NCI-H524 (cell line): ENCODE results near the gene NOS2.
"Not testable (repeated sequence)": the region's sequence is repeated elsewhere in the genome, so short reads cannot be mapped to it uniquely, and the experiment has no call there.

Experiments used
- DNase-seq, 2 experiments: peaks; one replicate each; lab custom pipeline; 2025; lab: John Stamatoyannopoulos, UW

The NOS2 gene

GRCh38 chr17:27755706-27756466, 44.4 kb downstream of the NOS2 start:
- no peak for DNase-seq

DNA sequence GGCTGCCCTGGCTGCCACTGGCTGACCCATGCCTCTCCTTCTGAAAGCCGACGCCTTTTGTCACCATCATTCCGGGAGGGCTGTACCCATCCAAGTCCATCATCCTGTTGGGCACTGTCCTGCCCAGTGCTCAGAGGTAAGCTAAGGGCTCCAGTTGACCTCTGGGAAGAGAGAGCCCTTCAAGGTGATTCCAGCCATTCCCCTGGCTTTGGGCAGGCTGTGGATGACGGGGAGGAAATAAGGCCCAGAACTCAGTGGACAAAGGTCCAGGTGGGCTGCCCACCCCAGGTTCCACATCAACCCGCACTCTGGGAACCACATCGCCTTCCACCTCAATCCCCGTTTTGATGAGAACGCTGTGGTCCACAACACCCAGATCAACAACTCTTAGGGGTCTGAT, 45.8 kb downstream of the NOS2 start:
- no peak for DNase-seq

GRCh38 chr17:27753726-27754125, 46.6 kb downstream of the NOS2 start:
- not testable (repeated sequence) for DNase-seq

DNA sequence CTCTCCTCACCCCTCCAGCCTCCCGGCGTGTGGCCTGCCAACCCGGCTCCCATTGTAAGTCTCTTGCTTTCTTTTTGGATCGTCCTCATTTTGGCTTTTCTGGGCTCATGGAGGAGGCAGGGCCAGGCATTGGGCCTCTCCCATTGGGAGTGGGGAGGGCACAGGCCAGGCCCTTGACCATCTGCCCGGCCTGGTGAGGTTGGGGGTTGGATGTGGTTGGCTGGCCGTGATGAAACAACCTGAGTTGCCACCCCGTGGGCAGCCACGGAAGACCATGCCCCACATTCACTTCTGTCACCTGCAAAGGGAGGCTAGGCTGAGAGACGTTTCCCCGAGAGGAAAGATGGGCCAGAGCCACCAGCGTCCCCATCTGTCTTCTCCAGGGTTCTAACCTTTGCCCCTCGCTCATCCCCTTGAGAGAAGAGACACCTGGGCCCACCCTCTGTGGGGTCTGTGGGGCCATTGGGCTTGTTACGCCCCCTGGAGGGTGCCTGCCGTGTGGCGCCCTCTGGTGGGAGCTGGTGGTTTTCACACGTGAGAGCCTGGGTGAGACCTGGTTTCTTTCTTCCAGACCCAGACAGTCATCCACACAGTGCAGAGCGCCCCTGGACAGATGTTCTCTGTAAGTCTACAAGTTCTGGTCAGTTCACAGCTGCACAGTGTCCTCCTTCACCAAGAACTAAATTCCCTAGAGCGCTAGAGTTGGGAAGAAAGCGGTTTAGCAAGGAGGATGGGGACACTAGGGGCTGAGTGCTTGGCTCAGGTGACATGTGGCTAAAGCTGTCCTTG, 47.3 kb downstream of the NOS2 start:
- DNase-seq = not testable (repeated sequence)

DNA sequence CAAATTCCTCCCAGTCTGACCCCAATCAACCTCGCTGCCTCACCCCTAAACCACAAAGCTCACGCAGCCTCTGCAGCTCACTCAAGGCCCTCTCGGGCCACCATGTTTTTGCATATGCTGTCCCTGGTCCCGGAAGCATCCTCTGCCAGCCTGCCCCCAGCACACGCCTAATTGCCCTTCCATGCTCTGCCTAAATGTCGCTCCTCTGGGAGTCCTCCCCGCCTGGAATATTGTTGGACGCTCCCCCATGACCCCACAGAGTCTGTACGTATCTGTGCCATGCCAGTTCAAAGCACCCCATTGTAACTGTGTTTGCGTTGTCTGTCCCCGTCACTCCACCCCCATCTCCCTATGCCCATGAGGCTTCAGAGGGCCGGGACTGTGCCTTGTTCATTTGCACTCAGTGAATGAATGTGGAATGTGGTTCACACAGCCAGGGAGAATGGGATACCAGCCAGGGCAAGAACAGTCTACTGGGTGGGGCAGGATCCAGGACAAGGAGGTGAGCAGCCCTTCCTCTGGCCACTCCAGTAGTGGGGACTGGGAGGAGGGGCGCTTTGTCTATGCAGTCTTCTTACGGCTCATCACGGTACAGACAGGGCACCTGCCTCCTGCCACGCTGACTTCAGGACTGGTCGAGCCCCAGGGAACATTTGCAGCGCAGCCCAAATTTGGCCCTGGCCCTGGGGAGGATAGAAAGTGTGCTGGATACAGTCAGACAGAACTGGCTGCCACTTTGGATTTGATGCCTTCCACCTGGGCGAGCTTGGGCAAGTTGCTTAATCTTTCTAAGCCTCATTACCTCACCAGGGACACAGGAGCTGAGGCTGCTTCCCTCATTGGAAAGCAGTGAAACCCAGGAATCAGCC, 48.5 kb downstream of the NOS2 start:
- DNase-seq = peak in 1 of 2 experiments; percentile 50

DNA sequence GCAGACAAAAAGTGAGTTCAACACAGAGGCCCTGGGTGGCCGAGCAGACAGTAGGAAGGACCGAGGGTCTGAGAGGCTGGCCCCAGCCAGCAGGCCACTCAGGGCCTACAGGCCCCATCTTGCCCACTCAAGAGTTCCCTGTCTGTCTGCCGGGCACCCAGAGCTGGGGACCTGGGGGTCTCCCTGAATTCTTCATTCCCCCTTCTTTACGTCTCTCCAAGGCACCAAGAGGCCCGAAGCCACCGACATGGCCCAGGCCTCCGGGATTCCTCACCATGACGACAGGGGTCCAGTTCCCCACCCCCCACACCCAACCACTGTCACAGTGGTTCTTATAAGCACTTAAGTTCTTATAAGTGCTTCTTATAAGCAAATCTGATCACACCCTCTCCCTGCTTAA, 49.2 kb downstream of the NOS2 start:
- DNase-seq = peak in 1 of 2 experiments; percentile 53

DNA sequence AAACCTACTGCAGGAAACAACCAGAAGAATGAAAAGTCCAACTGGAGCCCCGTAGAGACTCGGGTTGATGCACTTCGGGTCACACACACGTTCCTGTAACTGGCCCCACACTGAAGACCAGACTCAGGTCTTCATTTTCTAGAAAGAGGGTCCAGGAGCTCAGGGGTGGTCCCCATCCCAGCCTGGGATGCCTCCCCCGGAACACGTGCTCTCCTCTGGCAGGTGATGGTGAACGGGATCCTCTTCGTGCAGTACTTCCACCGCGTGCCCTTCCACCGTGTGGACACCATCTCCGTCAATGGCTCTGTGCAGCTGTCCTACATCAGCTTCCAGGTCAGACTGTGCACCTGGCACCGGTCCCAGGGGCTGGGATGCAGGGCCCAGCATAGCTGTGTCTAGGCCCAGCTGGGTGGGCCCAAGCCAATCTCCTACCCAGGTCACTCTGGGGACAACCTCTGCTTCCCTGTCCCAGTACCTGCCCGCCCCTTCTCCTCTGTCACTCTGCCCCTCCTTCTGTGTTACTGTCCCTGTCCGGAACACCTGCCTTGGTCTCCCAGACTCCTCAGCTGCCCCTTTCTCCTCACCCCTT, 50.7 kb downstream of the NOS2 start:
- DNase-seq = not testable (repeated sequence)

- DNase-seq = no peak
Observed at GRCh38 chr17:27748360-27748825, 51.9 kb downstream of the NOS2 start.

- no peak for DNase-seq
Observed at GRCh38 chr17:27747462-27748359, 52.6 kb downstream of the NOS2 start.

- DNase-seq = no peak
Observed at GRCh38 chr17:27746881-27747280, 53.4 kb downstream of the NOS2 start.

DNA sequence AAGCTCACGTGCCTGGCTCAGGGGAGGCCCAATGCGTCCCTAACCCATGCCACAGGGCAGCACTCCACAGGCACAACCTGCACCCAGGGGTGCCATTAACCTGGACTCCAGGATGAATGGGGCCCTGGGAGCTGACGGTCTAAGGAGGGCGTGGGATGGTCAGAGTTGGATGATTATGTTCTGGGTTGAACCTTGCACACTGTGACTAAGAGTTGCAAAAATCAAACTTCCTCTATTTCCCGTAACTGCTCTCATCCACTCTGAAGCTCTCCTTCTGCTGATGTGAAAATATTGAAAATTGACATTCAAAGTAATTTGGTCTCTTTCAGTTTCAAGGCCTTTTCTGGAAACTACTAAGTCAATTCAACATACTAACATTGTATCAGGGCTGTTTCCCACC, 54.0 kb downstream of the NOS2 start:
- DNase-seq = not testable (repeated sequence)

DNA sequence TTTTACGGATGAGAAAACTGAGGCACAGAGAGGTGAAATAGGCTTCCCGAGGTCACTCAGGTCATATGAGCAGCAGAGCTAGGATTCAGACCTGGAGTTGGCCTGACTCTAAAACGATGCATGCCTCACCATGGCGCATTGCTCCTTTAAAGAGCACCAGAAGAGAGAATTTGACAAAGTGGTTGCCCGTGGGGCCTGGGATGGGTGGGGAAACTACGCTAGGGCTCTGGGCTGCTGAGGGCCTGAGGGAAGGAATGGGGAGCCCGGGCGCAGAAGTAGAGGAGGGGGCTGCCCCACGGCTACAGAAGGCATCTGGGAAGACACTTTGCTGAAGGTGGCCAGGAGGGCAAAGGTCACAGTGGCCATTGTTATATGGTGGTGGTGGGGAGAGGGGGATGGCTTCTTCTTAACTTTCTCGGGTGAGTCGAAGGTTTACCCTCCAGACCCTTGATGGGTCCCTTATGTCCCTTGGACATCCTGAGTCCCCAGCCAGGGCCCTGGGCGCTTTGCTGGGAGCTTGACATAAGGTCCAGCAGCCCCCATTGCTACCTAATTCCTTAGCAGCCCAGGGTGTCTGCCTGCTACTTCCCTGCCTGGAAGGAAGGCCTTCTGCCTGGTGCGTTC, 55.0 kb downstream of the NOS2 start:
- DNase-seq = not testable (repeated sequence)

DNA sequence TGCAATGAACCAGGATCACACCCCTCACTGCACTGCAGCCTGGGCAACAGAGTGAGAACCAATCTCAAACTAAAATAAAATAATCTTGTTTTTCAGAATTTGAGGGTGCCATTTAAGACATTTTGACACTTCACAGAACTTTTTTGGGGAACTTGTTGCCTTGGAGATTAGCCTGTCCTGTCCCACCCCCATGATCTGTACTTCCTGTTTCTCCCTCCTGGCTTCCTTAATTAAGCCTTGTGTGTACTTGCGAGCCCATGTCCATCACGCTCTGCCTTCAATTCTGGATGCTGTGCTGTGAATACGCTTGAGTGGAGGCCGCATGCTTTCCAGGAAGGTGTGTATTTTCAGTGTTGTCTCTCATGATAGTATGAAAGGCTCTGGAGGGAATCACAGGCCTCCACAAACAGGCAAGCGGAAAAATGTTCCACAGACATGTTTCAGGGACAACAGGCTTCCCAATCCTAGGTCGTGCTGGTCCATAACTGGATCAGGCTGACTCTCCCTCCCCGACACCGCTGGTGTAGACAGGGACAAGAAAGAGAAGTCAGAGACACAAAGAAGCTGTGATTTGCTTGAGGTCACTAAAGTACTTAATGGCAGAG, 56.9 kb downstream of the NOS2 start:
- DNase-seq = no peak

- DNase-seq = no peak
Observed at GRCh38 chr17:27741971-27742575, 58.3 kb downstream of the NOS2 start.

GRCh38 chr17:27741361-27741861, 58.9 kb downstream of the NOS2 start:
- no peak for DNase-seq

- DNase-seq = not testable (repeated sequence)
Observed at GRCh38 chr17:27740541-27740940, 59.8 kb downstream of the NOS2 start.

GRCh38 chr17:27733773-27734172, 66.6 kb downstream of the NOS2 start:
- DNase-seq = no peak

- DNase-seq = not testable (repeated sequence)
Observed at GRCh38 chr17:27732746-27733145, 67.6 kb downstream of the NOS2 start.

GRCh38 chr17:27725982-27726381, 74.3 kb downstream of the NOS2 start:
- not testable (repeated sequence) for DNase-seq
